HL-60 (cell line): ENCODE results near the gene ACOT12.

Experiments used
- GABPA ChIP-seq: IDR thresholded peaks from 2 replicates; pipeline ENCODE4 v1.6.1; 2012; ENCODE audit warnings: low read depth
- POLR2AphosphoS5 ChIP-seq: IDR thresholded peaks from 2 replicates; pipeline ENCODE4 v1.6.1; 2012; ENCODE audit warnings: low read depth
- SPI1 ChIP-seq: IDR thresholded peaks from 2 replicates; pipeline ENCODE4 v1.6.1; 2012; ENCODE audit warnings: low read depth, mild to moderate bottlenecking, borderline replicate concordance
- TF ChIP-seq, protein P1 (sequence below): IDR thresholded peaks from one replicate; pipeline ENCODE4 v1.5.1; 2011; ENCODE audit warnings: low read length, control low read depth, inconsistent platforms; ENCODE audit not compliant: insufficient read depth
- TF ChIP-seq, protein P2 (sequence below): IDR thresholded peaks from 2 replicates; pipeline ENCODE4 v1.6.1; 2012; ENCODE audit warnings: low read depth; ENCODE audit not compliant: insufficient replicate concordance

DNA sequence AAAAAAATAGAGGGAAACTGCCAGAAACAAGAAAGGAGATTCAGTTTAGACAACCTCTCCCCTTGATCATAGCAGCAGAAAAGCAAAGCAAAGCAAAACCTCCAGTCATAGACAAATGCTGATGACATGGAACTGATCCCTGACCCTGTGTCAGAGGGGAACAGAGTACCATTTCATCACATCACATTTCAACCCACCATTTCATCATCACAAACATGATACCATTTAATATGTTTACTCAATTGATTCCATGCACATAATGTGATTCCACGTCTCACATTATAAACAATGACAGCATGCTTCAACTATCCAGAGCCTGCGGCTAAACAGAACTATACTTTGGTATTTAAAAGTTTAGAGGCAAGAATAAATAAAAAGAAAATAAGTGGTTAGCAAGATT lies 28.7 kb upstream of the ACOT12 start:
- TF ChIP-seq, protein P1, sequence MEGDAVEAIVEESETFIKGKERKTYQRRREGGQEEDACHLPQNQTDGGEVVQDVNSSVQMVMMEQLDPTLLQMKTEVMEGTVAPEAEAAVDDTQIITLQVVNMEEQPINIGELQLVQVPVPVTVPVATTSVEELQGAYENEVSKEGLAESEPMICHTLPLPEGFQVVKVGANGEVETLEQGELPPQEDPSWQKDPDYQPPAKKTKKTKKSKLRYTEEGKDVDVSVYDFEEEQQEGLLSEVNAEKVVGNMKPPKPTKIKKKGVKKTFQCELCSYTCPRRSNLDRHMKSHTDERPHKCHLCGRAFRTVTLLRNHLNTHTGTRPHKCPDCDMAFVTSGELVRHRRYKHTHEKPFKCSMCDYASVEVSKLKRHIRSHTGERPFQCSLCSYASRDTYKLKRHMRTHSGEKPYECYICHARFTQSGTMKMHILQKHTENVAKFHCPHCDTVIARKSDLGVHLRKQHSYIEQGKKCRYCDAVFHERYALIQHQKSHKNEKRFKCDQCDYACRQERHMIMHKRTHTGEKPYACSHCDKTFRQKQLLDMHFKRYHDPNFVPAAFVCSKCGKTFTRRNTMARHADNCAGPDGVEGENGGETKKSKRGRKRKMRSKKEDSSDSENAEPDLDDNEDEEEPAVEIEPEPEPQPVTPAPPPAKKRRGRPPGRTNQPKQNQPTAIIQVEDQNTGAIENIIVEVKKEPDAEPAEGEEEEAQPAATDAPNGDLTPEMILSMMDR = no peak
- TF ChIP-seq GABPA (no peak), POLR2AphosphoS5 (no peak), SPI1 (no peak)
- TF ChIP-seq, protein P2, sequence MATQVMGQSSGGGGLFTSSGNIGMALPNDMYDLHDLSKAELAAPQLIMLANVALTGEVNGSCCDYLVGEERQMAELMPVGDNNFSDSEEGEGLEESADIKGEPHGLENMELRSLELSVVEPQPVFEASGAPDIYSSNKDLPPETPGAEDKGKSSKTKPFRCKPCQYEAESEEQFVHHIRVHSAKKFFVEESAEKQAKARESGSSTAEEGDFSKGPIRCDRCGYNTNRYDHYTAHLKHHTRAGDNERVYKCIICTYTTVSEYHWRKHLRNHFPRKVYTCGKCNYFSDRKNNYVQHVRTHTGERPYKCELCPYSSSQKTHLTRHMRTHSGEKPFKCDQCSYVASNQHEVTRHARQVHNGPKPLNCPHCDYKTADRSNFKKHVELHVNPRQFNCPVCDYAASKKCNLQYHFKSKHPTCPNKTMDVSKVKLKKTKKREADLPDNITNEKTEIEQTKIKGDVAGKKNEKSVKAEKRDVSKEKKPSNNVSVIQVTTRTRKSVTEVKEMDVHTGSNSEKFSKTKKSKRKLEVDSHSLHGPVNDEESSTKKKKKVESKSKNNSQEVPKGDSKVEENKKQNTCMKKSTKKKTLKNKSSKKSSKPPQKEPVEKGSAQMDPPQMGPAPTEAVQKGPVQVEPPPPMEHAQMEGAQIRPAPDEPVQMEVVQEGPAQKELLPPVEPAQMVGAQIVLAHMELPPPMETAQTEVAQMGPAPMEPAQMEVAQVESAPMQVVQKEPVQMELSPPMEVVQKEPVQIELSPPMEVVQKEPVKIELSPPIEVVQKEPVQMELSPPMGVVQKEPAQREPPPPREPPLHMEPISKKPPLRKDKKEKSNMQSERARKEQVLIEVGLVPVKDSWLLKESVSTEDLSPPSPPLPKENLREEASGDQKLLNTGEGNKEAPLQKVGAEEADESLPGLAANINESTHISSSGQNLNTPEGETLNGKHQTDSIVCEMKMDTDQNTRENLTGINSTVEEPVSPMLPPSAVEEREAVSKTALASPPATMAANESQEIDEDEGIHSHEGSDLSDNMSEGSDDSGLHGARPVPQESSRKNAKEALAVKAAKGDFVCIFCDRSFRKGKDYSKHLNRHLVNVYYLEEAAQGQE = no peak
